ENCODE data around the gene IL12RB2. TPM values are rescaled to one million over a fixed set of nuclear protein-coding genes. Genes with fewer than 3 reads are reported as not detected.

IL12RB2 gene
- total RNA-seq, 1 experiment from 2014 or later, result 0.22 TPM

- intact Hi-C loops (cut with micrococcal nuclease), result no loop called here
- no peaks in the 10 kb centered on the region for H3K9me3 ChIP-seq (ENCODE audit: control insufficient read depth in 1 of 2, insufficient read depth in 1 of 2, low read depth in 1 of 2, low read length in 2 of 2)
- peaks cover 46% of the 10 kb centered on the region for H4K20me1 ChIP-seq (ENCODE audit: insufficient read depth)
- peaks cover 34 to 53% of the 10 kb centered on the region in 2 experiments for H3K36me3 ChIP-seq (ENCODE audit: control insufficient read depth in 1 of 2, insufficient read depth in 2 of 2, low read length in 2 of 2)
- ATAC-seq (no peak), DNase-seq (ENCODE audit: low read depth, low spot score) (no peak)
- H3K79me2 ChIP-seq (ENCODE audit: insufficient read depth, low read length), result peaks cover 62% of the 10 kb centered on the region
- ChIA-PET POLR2A (no interaction called here), RAD21 (ENCODE audit: low non-redundant PET in 1 of 2, low total read pairs in 2 of 2, uncharacterized antibody in 2 of 2, unreplicated experiment in 2 of 2) (no interaction called here), CTCF (no interaction called here)
- peak overlapping the region; percentile 88 for H3K27ac ChIP-seq (ENCODE audit: low read depth, low read length)
- no peak overlapping the region for H2AFZ ChIP-seq (ENCODE audit: low read depth, low read length, poor library complexity, severe bottlenecking)
- no peaks in the 10 kb centered on the region for H3K9me2 ChIP-seq (ENCODE audit: insufficient read depth)
- BruUV-seq (replicated peaks), result no TSS peak
- no peaks in the 10 kb centered on the region for H3K27me3 ChIP-seq (ENCODE audit: insufficient read depth, low read length)
- H3K9ac ChIP-seq (ENCODE audit: low read length), result peak overlapping the region; percentile 97
- H3K4me2 ChIP-seq (ENCODE audit: low read length), result peak overlapping the region; percentile 92
- peak overlapping the region; percentile 92 to 97 for H3K4me3 ChIP-seq (replicated peaks in 1 of 2; ENCODE audit: low read depth in 1 of 2, low read length in 2 of 2)
- no peak for TF ChIP-seq ZNF274 (IDR thresholded peaks at IDR 0.05; ENCODE audit: low read depth, low read length)
- TF ChIP-seq JUND (IDR thresholded peaks at IDR 0.05), result no peak
- TF ChIP-seq SIN3A (IDR thresholded peaks at IDR 0.05; ENCODE audit: low read depth), result no peak; the same call in 1 of the 2 replicates
- no peak for TF ChIP-seq FOSL1 (IDR thresholded peaks at IDR 0.05; ENCODE audit: low read depth)
- TF ChIP-seq EZH2 (IDR thresholded peaks at IDR 0.05), result no peak
- peak; percentile 44; the same call in 1 of the 2 replicates for TF ChIP-seq MAX (IDR thresholded peaks at IDR 0.05)
- TF ChIP-seq ELF1 (IDR thresholded peaks at IDR 0.05; ENCODE audit: borderline replicate concordance, low read depth), result no peak
- TF ChIP-seq SRF (IDR thresholded peaks at IDR 0.05; ENCODE audit: low read depth), result no peak
- peaks cover 9 to 35% of the 10 kb centered on the region in 2 experiments; a peak in 3 of 4 replicates for H3K4me1 ChIP-seq (ENCODE audit: control insufficient read depth in 1 of 2, insufficient read depth in 2 of 2, low read length in 2 of 2)
Observed at GRCh38 chr1:67429011-67429527, 121.4 kb downstream of the IL12RB2 start.

- Histone ChIP-seq H3K9me2 (ENCODE audit: insufficient read depth) (no peaks in the 10 kb centered on the region), H3K4me1 (ENCODE audit: control insufficient read depth in 1 of 2, insufficient read depth in 2 of 2, low read length in 2 of 2) (peaks cover 9 to 35% of the 10 kb centered on the region in 2 experiments; a peak in 3 of 4 replicates), H3K27ac (ENCODE audit: low read depth, low read length) (peak overlapping the region; percentile 88), H3K27me3 (ENCODE audit: insufficient read depth, low read length) (no peaks in the 10 kb centered on the region), H3K4me2 (ENCODE audit: low read length) (peak overlapping the region; percentile 92), H3K9me3 (ENCODE audit: control insufficient read depth in 1 of 2, insufficient read depth in 1 of 2, low read depth in 1 of 2, low read length in 2 of 2) (no peaks in the 10 kb centered on the region), H3K36me3 (ENCODE audit: control insufficient read depth in 1 of 2, insufficient read depth in 2 of 2, low read length in 2 of 2) (peaks cover 27 to 46% of the 10 kb centered on the region in 2 experiments), H3K9ac (ENCODE audit: low read length) (peak overlapping the region; percentile 97), H2AFZ (ENCODE audit: low read depth, low read length, poor library complexity, severe bottlenecking) (no peak overlapping the region), H3K4me3 (replicated peaks in 1 of 2; ENCODE audit: low read depth in 1 of 2, low read length in 2 of 2) (peak overlapping the region; percentile 92 to 97), H4K20me1 (ENCODE audit: insufficient read depth) (peaks cover 40% of the 10 kb centered on the region), H3K79me2 (ENCODE audit: insufficient read depth, low read length) (peaks cover 55% of the 10 kb centered on the region)
- TF ChIP-seq ZNF274 (IDR thresholded peaks at IDR 0.05; ENCODE audit: low read depth, low read length) (no peak), POLR2A (IDR thresholded peaks at IDR 0.05; ENCODE audit: borderline replicate concordance, extremely low read depth, insufficient read depth, insufficient read length) (no peak), TCF7L2 (IDR thresholded peaks at IDR 0.05; ENCODE audit: borderline replicate concordance, extremely low read depth, insufficient read depth, insufficient read length) (no peak), SIN3A (IDR thresholded peaks at IDR 0.05; ENCODE audit: low read depth) (no peak), MAX (IDR thresholded peaks at IDR 0.05) (no peak)
- BruUV-seq (replicated peaks), result no TSS peak
- no peak for DNase-seq (ENCODE audit: low read depth, low spot score)
- ChIA-PET RAD21 (ENCODE audit: low non-redundant PET in 1 of 2, low total read pairs in 2 of 2, uncharacterized antibody in 2 of 2, unreplicated experiment in 2 of 2) (interaction anchor here in 1 of 2 experiments (1.0 kb wide), 1 partner anchor 82 kb away, joined by 3 read pairs; no protein-coding TSS in a partner anchor), POLR2A (interaction anchor here (1.0 to 1.8 kb wide), 3 partner anchors 11 to 82 kb away, joined by 3 to 9 read pairs (median 4); no protein-coding TSS in a partner anchor), CTCF (interaction anchor here (1.2 kb wide), 1 partner anchor 71 kb away, joined by 5 read pairs; no protein-coding TSS in a partner anchor)
- peak; percentile 7 for ATAC-seq
- intact Hi-C loops (cut with micrococcal nuclease), result no loop called here
Observed at GRCh38 chr1:67429528-67430357, 122.1 kb downstream of the IL12RB2 start.
